Fibroblast of the aortic adventitia (primary cell): ENCODE measurements around the gene GPC5. TPM values are rescaled to one million over a fixed set of nuclear protein-coding genes. Genes with fewer than 3 reads are reported as not detected.

ENCODE experiments used
- DNase-seq: peaks from one replicate; pipeline ENCODE4 v3.0.0-alpha.2; 2010; ENCODE audit warnings: low read depth
- H3K4me3 ChIP-seq: 2 replicates; pipeline ENCODE4 v1.5.1; 2011; ENCODE audit warnings: low read depth, mild to moderate bottlenecking, control low read depth, low read length, moderate library complexity
- CTCF ChIP-seq: IDR thresholded peaks from 2 replicates; pipeline ENCODE4 v1.5.1; 2011; ENCODE audit warnings: mild to moderate bottlenecking, low read length, control low read depth, inconsistent platforms; ENCODE audit not compliant: insufficient read depth
- total RNA-seq: library from RNA; depleted of rRNA; stranded (reverse); fragments of >200 nt; gene quantifications from 2 replicates; pipeline ENCODE4 v1.2.3, GENCODE V29; 2012; ENCODE audit warnings: low replicate concordance

GPC5 gene
- total RNA-seq, 1 donor = 0.18 TPM

GRCh38 chr13:91708558-91708957 lies 310.1 kb downstream of the GPC5 start:
- DNase-seq = no peak
- no peak for TF ChIP-seq CTCF
- H3K4me3 ChIP-seq = no peak overlapping the region

GRCh38 chr13:91709180-91709579 lies 310.8 kb downstream of the GPC5 start:
- no peak for TF ChIP-seq CTCF
- no peak overlapping the region for H3K4me3 ChIP-seq
- no peak for DNase-seq

GRCh38 chr13:91710733-91711132 lies 312.3 kb downstream of the GPC5 start:
- no peak overlapping the region for H3K4me3 ChIP-seq
- no peak for TF ChIP-seq CTCF
- DNase-seq = no peak

GRCh38 chr13:91714855-91715254 lies 316.4 kb downstream of the GPC5 start:
- no peak for DNase-seq
- H3K4me3 ChIP-seq = no peak overlapping the region
- no peak for TF ChIP-seq CTCF

- no peak for DNase-seq
- no peak overlapping the region for H3K4me3 ChIP-seq
- no peak for TF ChIP-seq CTCF
These were observed 318.1 kb downstream of the GPC5 start for GRCh38 chr13:91716436-91717065.

- H3K4me3 ChIP-seq = no peak overlapping the region
- DNase-seq = no peak
- TF ChIP-seq CTCF = no peak
These were observed 320.6 kb downstream of the GPC5 start for GRCh38 chr13:91719033-91719432.

GRCh38 chr13:91721413-91721812 lies 323.0 kb downstream of the GPC5 start:
- no peak for DNase-seq
- H3K4me3 ChIP-seq = no peak overlapping the region
- TF ChIP-seq CTCF = no peak
